GM15510 (cell line): ENCODE results near the gene PPP2R5C.

Source experiments
- POLR2A ChIP-seq: IDR thresholded peaks from 3 replicates; pipeline ENCODE4 v1.6.1; 2011; ENCODE audit warnings: borderline replicate concordance; ENCODE audit not compliant: insufficient read length; ENCODE audit errors: extremely low read depth

Gene PPP2R5C

DNA sequence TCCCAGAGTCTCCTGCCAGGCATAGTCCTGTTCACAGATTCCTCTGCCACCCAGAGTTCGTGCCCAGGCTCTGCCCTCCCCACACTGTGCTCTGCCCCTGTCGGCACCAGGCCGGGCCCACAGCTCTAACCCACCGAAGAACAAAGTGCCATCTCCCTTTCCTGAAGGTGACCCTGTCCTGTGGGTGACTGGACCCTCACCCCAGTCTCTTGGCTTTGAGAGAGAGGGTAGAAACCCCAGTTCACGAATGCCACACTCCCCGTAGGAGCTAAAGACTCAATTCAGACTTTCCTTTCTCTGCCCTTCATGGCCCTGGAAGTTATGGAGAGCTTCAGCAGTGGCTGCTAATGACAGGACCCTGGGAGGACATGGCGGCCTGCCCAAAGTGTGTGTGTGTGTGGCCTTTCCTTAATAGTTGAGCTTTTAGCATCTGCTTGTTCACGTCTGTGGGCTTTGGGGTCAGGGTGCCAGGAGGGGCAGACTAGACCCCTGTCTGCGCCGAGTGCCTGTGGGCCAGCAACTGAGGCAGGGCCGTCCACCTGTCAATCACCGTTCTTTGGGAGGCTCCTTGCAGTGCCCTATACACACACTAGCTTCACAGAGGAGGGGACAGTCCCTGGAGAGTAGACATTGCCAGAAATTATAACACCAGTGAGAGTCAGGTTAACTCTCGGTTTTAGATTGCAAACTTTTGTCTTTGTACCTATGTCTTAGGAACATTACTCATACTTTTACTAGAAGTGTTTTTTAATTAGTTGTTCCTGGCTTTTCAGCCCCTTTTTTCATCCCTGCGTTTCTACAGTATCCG is 118.2 kb downstream of the PPP2R5C start:
- TF ChIP-seq POLR2A, result no peak

DNA sequence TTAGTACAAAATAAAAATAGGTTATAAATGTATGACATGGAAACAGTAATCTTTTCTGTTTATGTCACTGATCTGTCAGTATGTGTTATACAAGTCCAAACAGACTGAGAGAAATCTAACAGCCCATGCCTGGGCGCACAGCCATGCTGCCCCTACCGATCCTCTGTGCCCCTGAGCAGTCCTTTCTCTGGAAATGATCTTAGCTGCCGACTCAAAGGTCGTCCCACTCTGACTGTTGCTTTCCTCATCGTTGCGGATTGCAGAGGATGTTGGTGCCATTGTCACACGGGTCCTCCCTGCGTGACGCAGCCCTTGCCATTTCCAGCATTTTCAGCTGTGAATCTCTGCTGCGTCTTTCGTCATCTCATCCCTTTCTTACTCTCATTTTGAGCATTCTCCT is 119.9 kb downstream of the PPP2R5C start:
- TF ChIP-seq POLR2A, result no peak

DNA sequence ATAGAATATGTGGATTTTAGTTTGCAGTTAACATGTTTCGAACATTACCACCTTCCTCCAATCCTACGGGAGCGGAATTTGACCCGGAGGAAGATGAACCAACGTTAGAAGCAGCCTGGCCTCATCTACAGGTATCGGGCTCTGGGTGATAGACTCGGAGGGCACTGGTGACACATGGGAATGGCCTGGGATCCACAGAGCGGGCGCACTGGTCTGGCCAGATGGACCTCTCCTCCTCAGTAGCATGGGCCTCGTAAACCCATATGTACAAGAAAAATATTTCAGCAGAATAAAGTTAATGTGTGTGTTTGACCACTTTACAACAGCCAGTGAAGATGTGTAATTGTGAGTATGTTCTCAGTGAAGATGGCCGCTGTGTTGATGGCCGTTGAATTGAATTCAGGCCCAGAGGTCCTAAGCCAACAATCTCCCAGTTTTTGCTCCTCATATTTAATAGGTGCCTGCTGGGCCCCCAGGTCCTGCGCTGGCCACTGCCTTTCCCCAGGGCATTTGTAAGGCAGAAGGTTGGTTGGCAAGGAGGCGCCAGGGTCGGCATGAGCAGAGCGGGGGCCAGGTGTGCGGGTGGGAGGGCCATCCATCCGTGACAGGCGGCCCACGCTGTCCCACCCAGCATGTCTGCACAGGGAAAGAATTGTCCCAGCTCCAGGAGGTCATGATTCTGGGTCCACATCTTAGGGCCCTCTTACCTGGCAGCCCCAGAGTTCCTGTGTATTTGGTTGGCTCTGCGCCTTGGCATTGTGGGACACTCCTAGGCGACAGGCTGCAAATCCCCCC is 120.8 kb downstream of the PPP2R5C start:
- no peak for TF ChIP-seq POLR2A

DNA sequence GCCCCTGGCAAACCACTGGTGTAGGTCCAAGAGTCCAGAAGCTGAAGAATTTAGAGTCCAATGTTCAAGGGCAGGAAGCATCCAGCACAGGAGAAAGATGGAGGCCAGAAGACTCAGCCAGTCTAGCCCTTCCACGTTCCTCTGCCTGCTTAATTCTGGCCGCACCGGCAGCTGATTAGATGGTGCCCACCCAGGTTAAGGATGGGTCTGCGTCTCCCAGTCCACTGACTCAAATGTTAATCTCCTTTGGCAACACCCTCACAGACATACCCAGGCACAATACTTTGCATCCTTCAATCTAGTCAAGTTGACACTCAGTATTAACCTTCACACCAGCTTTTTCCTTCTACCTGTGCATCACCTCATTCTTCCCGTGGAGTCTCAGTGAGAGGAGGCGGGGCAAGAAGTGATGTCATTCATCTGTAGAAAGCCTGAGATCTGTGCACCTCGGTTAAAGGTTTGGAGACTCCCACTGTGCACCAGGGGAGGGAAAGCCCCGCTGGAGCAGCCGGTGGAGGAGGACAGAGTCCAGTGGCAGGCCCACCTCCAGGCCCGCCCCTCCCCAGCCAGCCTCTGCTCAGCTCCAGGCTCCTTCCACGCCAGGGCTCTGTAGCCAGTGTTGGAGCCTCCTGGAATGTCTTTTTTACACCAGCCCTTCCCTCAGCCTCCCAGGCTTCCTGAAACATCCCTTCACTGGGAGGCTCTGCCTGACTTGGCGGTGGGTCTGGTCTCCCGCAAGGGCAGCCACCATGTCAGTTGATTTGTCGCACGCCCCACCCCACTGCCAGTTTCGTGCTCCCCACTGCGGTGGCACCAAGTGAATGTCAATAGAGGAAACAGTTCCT is 122.8 kb downstream of the PPP2R5C start:
- TF ChIP-seq POLR2A, result no peak

DNA sequence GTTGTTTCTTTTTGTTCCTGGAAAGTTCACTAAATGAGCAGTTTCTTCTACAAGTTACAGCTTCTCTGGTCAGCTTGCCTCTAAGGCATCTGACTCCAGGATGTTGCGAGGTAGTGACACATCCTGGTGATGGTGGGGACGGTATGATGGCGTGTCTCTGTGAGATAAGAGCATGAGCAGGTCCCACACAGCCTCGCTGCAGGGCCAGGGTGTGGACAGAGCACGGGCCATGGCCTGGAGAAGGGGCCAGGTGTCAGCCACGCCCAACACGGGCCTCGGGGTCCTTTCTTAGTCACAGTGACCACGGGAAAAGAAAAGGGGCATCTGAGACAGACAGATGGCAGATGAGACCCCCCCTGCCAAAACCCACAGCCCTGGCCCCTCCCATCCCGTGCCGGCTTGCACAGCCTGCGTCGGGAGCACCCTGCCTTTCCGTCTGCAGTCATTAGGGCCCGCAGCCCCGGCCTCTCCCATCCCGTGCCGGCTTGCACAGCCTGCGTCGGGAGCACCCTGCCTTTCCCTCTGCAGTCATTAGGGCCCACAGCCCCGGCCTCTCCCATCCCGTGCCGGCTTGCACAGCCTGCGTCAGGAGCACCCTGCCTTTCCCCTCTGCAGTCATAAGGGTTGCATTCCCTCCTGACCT is 123.5 kb downstream of the PPP2R5C start:
- no peak for TF ChIP-seq POLR2A

DNA sequence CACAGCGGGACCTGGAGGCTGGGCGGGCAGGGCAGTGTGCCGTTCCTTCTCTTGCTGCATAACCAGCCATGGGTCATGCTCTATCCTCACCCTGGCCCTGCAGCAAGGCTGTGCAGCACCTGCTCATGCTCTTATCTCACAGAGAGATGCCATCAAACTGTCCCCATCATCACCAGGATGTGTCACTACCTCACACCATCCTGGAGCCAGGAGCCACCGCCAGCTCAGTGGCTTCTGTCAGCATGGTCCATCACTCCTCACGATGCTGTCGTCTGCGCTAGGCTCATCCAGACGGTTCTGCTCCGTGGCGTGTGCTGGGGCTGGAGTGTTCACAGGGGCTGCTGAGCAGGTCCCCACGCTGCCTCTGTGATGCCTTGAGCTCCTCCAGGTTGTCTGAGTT is 125.7 kb downstream of the PPP2R5C start:
- no peak for TF ChIP-seq POLR2A

DNA sequence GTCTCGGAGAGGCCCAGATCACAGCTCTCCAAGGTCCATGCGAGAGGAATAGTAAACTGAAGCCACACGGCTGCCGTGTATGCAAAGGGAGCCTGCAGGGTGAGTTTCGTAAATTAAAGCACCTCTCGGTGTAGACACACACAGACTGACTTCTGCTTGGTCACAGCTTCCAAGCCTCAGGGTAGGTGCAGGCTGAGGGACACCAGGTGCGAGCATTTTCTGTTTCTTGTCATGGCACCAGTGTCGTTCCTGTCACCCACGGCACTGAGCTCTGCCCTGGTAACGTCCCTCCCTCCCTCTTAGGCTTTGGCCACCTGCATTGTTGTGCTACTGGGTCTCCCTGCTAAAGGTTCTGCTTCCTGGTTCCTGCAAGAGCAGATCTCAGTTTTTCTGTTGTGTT is 126.7 kb downstream of the PPP2R5C start:
- no peak for TF ChIP-seq POLR2A

DNA sequence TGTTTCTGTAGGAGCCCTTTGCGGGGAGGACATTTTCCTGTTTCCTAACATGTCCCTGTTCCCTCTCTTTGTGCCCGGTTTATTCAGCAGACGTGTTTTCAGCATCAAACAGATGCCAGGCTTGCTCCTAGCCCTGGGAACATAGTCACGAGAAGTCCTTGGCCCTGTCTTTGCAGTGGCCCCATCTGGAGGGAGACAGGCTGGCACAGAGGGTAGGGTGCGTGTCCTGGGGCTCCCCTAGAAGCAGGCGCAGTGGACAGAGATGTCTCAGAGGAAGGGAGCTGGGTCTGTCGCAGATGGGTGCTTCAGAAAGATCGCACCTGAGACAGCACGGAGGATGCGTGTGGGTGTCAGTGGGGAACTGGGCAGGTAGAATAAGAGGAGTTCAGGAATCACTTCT is 127.9 kb downstream of the PPP2R5C start:
- TF ChIP-seq POLR2A, result no peak

DNA sequence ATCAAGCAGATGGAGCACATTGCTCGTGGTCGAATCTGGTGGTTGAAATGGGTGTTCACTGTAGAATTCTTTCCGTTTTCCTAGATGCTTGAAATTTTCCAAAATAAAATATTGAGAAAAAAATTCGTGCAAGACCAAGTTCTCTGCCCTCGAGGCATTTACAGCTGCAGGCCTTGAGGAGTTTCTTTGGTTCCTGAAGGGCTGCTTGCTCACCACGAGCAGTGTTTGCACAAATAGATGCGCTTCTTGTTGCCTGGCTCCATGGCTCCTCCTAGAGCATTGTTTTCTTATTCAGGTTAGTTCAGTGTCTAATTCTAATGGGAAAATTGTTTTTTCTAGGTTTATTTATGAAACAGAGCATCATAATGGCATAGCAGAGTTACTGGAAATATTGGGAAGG is 128.4 kb downstream of the PPP2R5C start:
- TF ChIP-seq POLR2A, result no peak

DNA sequence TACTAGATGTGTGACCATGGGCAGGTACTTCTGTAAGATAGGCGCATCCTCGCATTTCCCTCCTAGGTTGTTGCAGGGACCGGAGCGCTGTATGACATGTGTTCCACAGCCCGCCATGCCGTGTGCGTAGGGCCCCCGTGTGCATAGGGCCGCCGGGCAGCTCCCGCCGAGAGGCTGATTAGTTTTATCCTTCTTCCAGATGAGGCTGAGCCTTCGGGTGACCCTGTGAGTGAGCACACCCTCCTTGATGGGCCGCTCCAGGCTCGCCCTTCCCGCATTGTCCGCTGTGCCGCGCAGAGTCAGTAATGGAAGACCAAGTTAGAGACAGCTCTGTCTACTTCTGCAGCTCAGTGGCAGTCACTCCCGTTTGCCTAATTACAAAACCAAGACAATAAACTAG is 130.0 kb downstream of the PPP2R5C start:
- TF ChIP-seq POLR2A, result no peak

DNA sequence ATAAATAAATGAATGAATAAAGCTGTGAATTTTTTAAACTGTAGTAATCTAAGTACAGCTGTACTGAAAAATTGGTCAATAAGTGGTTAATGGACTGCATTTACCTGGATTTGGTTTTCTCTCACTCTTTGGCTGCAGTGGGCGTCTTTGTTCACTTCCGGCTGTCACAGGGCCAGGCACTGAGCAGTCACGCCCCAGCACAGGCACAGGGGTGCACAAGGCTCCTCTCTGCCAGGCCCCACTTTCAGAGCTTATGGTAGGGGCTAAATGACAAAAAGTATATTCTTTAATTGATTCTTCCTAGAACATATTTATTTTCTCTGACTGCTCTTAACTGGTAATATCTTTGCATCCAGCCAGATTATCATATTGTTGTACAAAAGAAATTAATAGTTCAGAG is 132.2 kb downstream of the PPP2R5C start:
- TF ChIP-seq POLR2A, result no peak

DNA sequence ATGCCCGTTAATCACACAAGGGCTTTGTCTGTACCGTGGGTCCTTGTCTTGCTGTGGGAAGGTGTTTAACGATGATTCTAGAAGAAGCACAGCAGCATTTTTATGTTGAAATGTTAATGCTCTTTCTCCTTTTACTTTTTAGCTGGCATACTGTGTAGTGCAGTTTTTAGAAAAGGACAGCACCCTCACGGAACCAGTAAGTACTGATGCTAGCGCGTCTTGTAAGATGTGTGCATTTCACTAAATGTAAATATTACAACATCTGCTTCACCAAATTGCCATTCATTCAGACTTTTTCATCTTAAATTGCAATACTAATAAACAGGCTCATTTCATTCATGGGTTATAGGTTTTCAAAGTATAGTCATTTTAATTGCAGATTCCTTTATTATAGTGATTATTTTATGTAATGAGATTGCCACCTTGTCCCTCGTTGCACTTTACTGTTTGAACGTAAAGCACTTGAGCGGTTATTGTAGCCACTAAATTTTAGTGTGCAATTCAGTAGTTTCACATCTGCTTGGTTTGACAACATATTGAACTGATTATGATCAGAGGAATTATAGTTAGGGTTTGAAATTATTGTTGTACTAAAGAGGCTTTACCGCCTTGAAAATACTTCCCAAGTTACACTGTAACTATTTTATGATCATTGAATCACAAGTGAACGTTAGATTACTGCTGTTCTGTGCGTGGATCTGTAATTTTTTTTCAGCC is 133.0 kb downstream of the PPP2R5C start:
- TF ChIP-seq POLR2A, result no peak

DNA sequence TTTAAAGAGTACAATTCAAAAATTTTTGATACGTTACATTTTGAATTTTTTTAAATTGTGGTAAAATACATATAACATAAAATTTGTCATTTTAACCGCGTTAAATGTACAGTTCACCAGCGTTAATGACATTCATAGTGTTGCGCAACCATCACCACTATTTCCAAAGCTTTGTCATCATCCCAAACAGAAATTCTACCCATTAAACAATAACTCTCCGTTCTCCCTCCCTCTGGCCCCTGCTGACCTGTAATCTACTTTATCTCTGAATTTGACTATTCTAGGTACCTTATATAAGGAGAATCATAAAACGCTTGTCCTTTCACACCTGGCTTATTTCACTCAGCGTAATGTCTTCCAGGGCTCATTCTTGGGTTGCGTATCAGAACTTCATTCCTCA is 133.7 kb downstream of the PPP2R5C start:
- no peak for TF ChIP-seq POLR2A

DNA sequence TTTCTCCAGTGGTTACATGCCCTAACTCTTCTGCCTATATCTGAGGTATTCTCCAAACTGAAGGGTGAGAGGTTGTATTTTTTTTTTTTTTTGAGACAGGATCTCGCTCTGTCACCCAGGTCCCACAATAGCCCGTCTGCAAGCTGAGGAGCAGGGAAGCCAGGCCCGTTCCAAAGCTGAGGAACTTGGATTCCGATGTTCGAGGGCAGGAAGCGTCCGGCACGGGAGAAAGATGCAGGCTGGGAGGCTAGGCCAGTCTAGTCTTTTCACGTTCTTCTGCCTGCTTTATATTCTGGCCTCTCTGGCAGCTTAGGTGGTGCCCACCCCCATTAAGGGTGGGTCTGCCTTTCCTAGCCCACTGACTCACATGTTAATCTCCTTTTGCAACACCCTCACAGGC is 135.8 kb downstream of the PPP2R5C start:
- no peak for TF ChIP-seq POLR2A
